A549 (cell line): ENCODE results near the gene RUNX1. TPM values are rescaled to one million over a fixed set of nuclear protein-coding genes. Genes with fewer than 3 reads are reported as not detected.
"Not testable (repeated sequence)": the region's sequence is repeated elsewhere in the genome, so short reads cannot be mapped to it uniquely, and the experiment has no call there.

Experiments
- ATAC-seq, 2 experiments: fragments of 200-7000 bp in 1 of 2; fragments of >200 bp in 1 of 2; cut with Nextera tagmentation in 1 of 2; cut with Tn5 transposase in 1 of 2; 3 replicates each; pipeline versions ENCODE4 v1.8.0 to v1.9.1; 2018 to 2020; ENCODE audit warnings: mild to moderate bottlenecking in 1 of 2, moderate library complexity in 1 of 2
- CTCF ChIA-PET: fragments of 300-600 bp; sonication (Branson Sonifier 250); formaldehyde crosslinking; extraction: SDS; loops from one replicate; lab custom pipeline; 2021; ENCODE audit warnings: antibody characterized with exemption, inconsistent platforms; lab: Yijun Ruan, JAX
- POLR2A ChIA-PET: fragments of 350-600 bp; formaldehyde crosslinking; extraction: SDS; loops from one replicate; lab custom pipeline; 2021; ENCODE audit warnings: antibody characterized with exemption, inconsistent platforms; lab: Yijun Ruan, JAX
- DNase-seq, 2 experiments: peaks; one replicate each; pipeline versions ENCODE4 v3.0.0 to v3.0.0-alpha.2; 2011 to 2016; ENCODE audit warnings: low read depth in 1 of 2, low spot score in 1 of 2
- FAIRE-seq: peaks from 2 replicates; lab custom pipeline; 2011; peaks lifted over from hg19 to GRCh38; lab: Jason Lieb, UNC
- H3K27ac ChIP-seq, 2 experiments: fragments of >200 bp; sonication (Bioruptor Twin); formaldehyde crosslinking; 3 replicates each; pipeline ENCODE4 v1.5.1; 2016 to 2017
- H3K4me1 ChIP-seq: fragments of >200 bp; sonication (Bioruptor Twin); formaldehyde crosslinking; 3 replicates; pipeline ENCODE4 v1.6.1; 2016
- H3K4me2 ChIP-seq: fragments of >200 bp; sonication (Bioruptor Twin); formaldehyde crosslinking; 3 replicates; pipeline ENCODE4 v1.6.1; 2016
- H3K4me3 ChIP-seq: fragments of >200 bp; sonication (Bioruptor Twin); formaldehyde crosslinking; 3 replicates; pipeline ENCODE4 v1.5.1; 2016
- H3K9me3 ChIP-seq: fragments of >200 bp; sonication (Bioruptor Twin); formaldehyde crosslinking; 3 replicates; pipeline ENCODE4 v1.6.1; 2016
- BHLHE40 ChIP-seq: IDR thresholded peaks from 2 replicates; pipeline ENCODE4 v1.6.1; 2012; ENCODE audit warnings: low read depth, low read length, inconsistent platforms
- CBX2 ChIP-seq: fragments of 200-600 bp; sonication (generic); IDR thresholded peaks from 2 replicates; pipeline ENCODE4 v1.6.1; 2016; ENCODE audit warnings: low read depth, mild to moderate bottlenecking, borderline replicate concordance
- CHD4 ChIP-seq: fragments of 200-600 bp; sonication (generic); IDR thresholded peaks from 2 replicates; pipeline ENCODE4 v1.6.1; 2016; ENCODE audit warnings: antibody characterized with exemption, mild to moderate bottlenecking, borderline replicate concordance
- EHF ChIP-seq: fragments of 250-450 bp; sonication (Bioruptor Pico); IDR thresholded peaks from 2 replicates; pipeline ENCODE4 v1.5.0; 2020; ENCODE audit warnings: mild to moderate bottlenecking
- EHMT2 ChIP-seq: fragments of 200-600 bp; sonication (generic); IDR thresholded peaks from 2 replicates; pipeline ENCODE4 v1.6.1; 2016; ENCODE audit warnings: antibody characterized with exemption, low read depth, mild to moderate bottlenecking, moderate library complexity
- HEYL ChIP-seq: fragments of 250-450 bp; sonication (Bioruptor Pico); IDR thresholded peaks from 2 replicates; pipeline ENCODE4 v1.8.0; 2021; ENCODE audit warnings: mild to moderate bottlenecking, moderate library complexity
- HOXB13 ChIP-seq: fragments of 250-450 bp; sonication (Bioruptor Pico); IDR thresholded peaks from 2 replicates; pipeline ENCODE4 v1.5.0; 2020; ENCODE audit warnings: low read depth, mild to moderate bottlenecking, moderate library complexity
- JUN ChIP-seq, 2 experiments: fragments of >200 bp; sonication (Bioruptor Twin); formaldehyde crosslinking; IDR thresholded peaks; 2 replicates in 1 of 2; 3 replicates in 1 of 2; pipeline ENCODE4 v1.6.1; 2016 to 2017
- KDM1A ChIP-seq: fragments of 200-600 bp; sonication (generic); IDR thresholded peaks from 2 replicates; pipeline ENCODE4 v1.6.1; 2016; ENCODE audit warnings: low read depth, mild to moderate bottlenecking
- MAFK ChIP-seq: fragments of 450-650 bp; IDR thresholded peaks from 2 replicates; pipeline ENCODE4 v1.6.1; 2014; ENCODE audit not compliant: partially characterized antibody
- MAX ChIP-seq: IDR thresholded peaks from 2 replicates; pipeline ENCODE4 v1.6.1; 2012
- NFE2L2 ChIP-seq: fragments of 150-350 bp; conservative IDR thresholded peaks from 2 replicates; pipeline ENCODE4 v1.6.1; 2014; ENCODE audit warnings: low read length
- NR3C1 ChIP-seq: fragments of >200 bp; sonication (Bioruptor Twin); formaldehyde crosslinking; IDR thresholded peaks from 3 replicates; pipeline ENCODE4 v1.6.1; 2017
- POLR2A ChIP-seq: IDR thresholded peaks from 2 replicates; pipeline ENCODE4 v1.6.1; 2012; ENCODE audit warnings: mild to moderate bottlenecking, low read length
- RAD21 ChIP-seq, 2 experiments: fragments of >200 bp in 1 of 2; sonication (Bioruptor Twin) in 1 of 2; formaldehyde crosslinking in 1 of 2; IDR thresholded peaks in 1 of 2; conservative IDR thresholded peaks in 1 of 2; 2 replicates in 1 of 2; 3 replicates in 1 of 2; pipeline ENCODE4 v1.6.1; 2012 to 2018; ENCODE audit warnings: inconsistent platforms in 1 of 2
- RARB ChIP-seq: fragments of 250-450 bp; sonication (Bioruptor Pico); IDR thresholded peaks from 2 replicates; pipeline ENCODE4 v1.8.0; 2021; ENCODE audit warnings: mild to moderate bottlenecking, moderate library complexity
- RNF2 ChIP-seq: fragments of 200-600 bp; sonication (generic); IDR thresholded peaks from 2 replicates; pipeline ENCODE4 v1.6.1; 2016; ENCODE audit warnings: low read depth, mild to moderate bottlenecking, antibody characterized with exemption, moderate library complexity, borderline replicate concordance
- SMC3 ChIP-seq: fragments of >200 bp; sonication (Bioruptor Twin); formaldehyde crosslinking; IDR thresholded peaks from 3 replicates; pipeline ENCODE4 v1.6.1; 2018; ENCODE audit warnings: inconsistent platforms
- TFCP2L1 ChIP-seq: fragments of 250-450 bp; sonication (Bioruptor Pico); IDR thresholded peaks from 2 replicates; pipeline ENCODE4 v1.5.0; 2021; ENCODE audit warnings: mild to moderate bottlenecking
- TP53 ChIP-seq: fragments of 250-450 bp; sonication (Bioruptor Pico); IDR thresholded peaks from 2 replicates; pipeline ENCODE4 v1.5.0; 2021; ENCODE audit warnings: mild to moderate bottlenecking, moderate library complexity
- ZFP36 ChIP-seq: fragments of 450-650 bp; IDR thresholded peaks from 2 replicates; pipeline ENCODE4 v1.6.1; 2014; ENCODE audit warnings: borderline replicate concordance; ENCODE audit not compliant: partially characterized antibody
- WGBS: methylation state at CpG from one replicate; pipeline ENCODE4 v1.1.6; 2017; ENCODE audit errors: missing lambda C conversion rate; 5-methylcytosine and 5-hydroxymethylcytosine counted together
- polyA plus RNA-seq, 4 experiments: library from polyadenylated mRNA; depleted of rRNA in 3 of 4; stranded (reverse); fragments of >200 nt; fragmentation: RNase III in 1 of 4; extraction: RNeasy Plus Mini Kit Qiagen cat#74134 plus additional on column Dnase treatment in 1 of 4; gene quantifications; 2 replicates in 3 of 4; 3 replicates in 1 of 4; pipeline ENCODE4 v1.2.3, GENCODE V29; 2011 to 2017

The RUNX1 gene
- polyA plus RNA-seq, 2 of the 4 experiments (the other 2 are of a cell fraction), result 5.5 TPM

GRCh38 chr21:34959607-34960006 lies 89.5 kb downstream of the RUNX1 start:
- Histone ChIP-seq H3K4me3 (no peak overlapping the region), H3K4me2 (no peak overlapping the region), H3K4me1 (peaks cover under 1% of the 10 kb centered on the region; the same call in 1 of the 3 replicates), H3K9me3 (no peaks in the 10 kb centered on the region), H3K27ac (no peak overlapping the region)
- 71% methylated on average over 1 of the region's 1 CpG for WGBS
- DNase-seq (no peak), ATAC-seq (no peak), FAIRE-seq (no peak)
- TF ChIP-seq SMC3 (no peak), EHF (no peak), NFE2L2 (no peak), ZFP36 (no peak)
- ChIA-PET CTCF (no interaction called here), POLR2A (no interaction called here)

- no peak for FAIRE-seq
- Histone ChIP-seq H3K4me3 (no peak overlapping the region), H3K4me1 (no peaks in the 10 kb centered on the region), H3K27ac (no peak overlapping the region)
- no peak for TF ChIP-seq ZFP36
- TF ChIP-seq TFCP2L1 (CRISPR knock-in tag), result no peak
- TF ChIP-seq HEYL (CRISPR knock-in tag), result no peak
- no peak for TF ChIP-seq RAD21 (conservative IDR thresholded peaks at IDR 0.05 in 1 of 2, IDR thresholded peaks at IDR 0.05 in 1 of 2)
- no peak for TF ChIP-seq SMC3
- TF ChIP-seq EHMT2, result no peak
- TF ChIP-seq, all 56 proteins: peak for 0
- no peak for ATAC-seq
- Histone ChIP-seq H3K4me2 (no peak overlapping the region), H3K9me3 (no peaks in the 10 kb centered on the region)
- ChIA-PET POLR2A (no interaction called here), CTCF (no interaction called here)
- no peak for DNase-seq
- WGBS, result 70% methylated on average over 4 of the region's 4 CpGs
Observed at GRCh38 chr21:34958040-34958439, 91.1 kb downstream of the RUNX1 start.

- DNase-seq, result peak in 1 of 2 experiments; percentile 4
- Histone ChIP-seq H3K4me1 (no peaks in the 10 kb centered on the region), H3K4me2 (no peak overlapping the region), H3K4me3 (no peak overlapping the region), H3K9me3 (no peaks in the 10 kb centered on the region), H3K27ac (no peak overlapping the region)
- FAIRE-seq, result no peak
- CTCF ChIA-PET, result no interaction called here
- no peak for TF ChIP-seq RAD21 (conservative IDR thresholded peaks at IDR 0.05 in 1 of 2, IDR thresholded peaks at IDR 0.05 in 1 of 2)
- WGBS, result 59% methylated on average over 11 of the region's 11 CpGs
- POLR2A ChIA-PET, result no interaction called here
- no peak for ATAC-seq
Observed at GRCh38 chr21:34956416-34957316, 92.4 kb downstream of the RUNX1 start.

- FAIRE-seq, result no peak
- DNase-seq, result no peak
- H3K27ac ChIP-seq, result no peak overlapping the region
- H3K4me3 ChIP-seq, result no peak overlapping the region
- ATAC-seq, result no peak
- TF ChIP-seq EHMT2, result no peak
- no peak for TF ChIP-seq TP53 (CRISPR knock-in tag)
- no peak for TF ChIP-seq CHD4
- no peak for TF ChIP-seq MAX
- TF ChIP-seq HOXB13 (CRISPR knock-in tag), result no peak
- no peak for TF ChIP-seq POLR2A
- no peak for TF ChIP-seq MAFK
- CTCF ChIA-PET, result no interaction called here
- no peaks in the 10 kb centered on the region for H3K4me1 ChIP-seq
- POLR2A ChIA-PET, result no interaction called here
- no peaks in the 10 kb centered on the region for H3K9me3 ChIP-seq
- H3K4me2 ChIP-seq, result no peak overlapping the region
Observed at GRCh38 chr21:34953950-34954349, 95.2 kb downstream of the RUNX1 start.

- WGBS, result 53% methylated on average over 1 of the region's 1 CpG
- ATAC-seq (no peak), FAIRE-seq (no peak), DNase-seq (peak in 1 of 2 experiments; percentile 2)
- ChIA-PET POLR2A (no interaction called here), CTCF (interaction anchor here (1.1 kb wide), 1 partner anchor 33 kb away, joined by 3 read pairs; no protein-coding TSS in a partner anchor)
- Histone ChIP-seq H3K4me2 (0 out of 3 replicates have a peak overlapping the region, but pooled peaks have one; percentile 36), H3K9me3 (no peaks in the 10 kb centered on the region), H3K27ac (no peak overlapping the region), H3K4me1 (no peaks in the 10 kb centered on the region), H3K4me3 (no peak overlapping the region)
- TF ChIP-seq NR3C1 (no peak), CBX2 (no peak), RNF2 (no peak), RAD21 (conservative IDR thresholded peaks at IDR 0.05 in 1 of 2, IDR thresholded peaks at IDR 0.05 in 1 of 2) (no peak), TP53 (CRISPR knock-in tag) (no peak), JUN (IDR thresholded peaks at IDR 0.05) (no peak), BHLHE40 (no peak), HOXB13 (CRISPR knock-in tag) (no peak), KDM1A (no peak), RARB (CRISPR knock-in tag) (no peak), HEYL (CRISPR knock-in tag) (no peak), POLR2A (no peak)
Observed at GRCh38 chr21:34952701-34953100, 96.4 kb downstream of the RUNX1 start.

GRCh38 chr21:34951868-34952267 lies 97.2 kb downstream of the RUNX1 start:
- H3K4me2 ChIP-seq, POLR2A ChIA-PET, FAIRE-seq, H3K4me1 ChIP-seq, ATAC-seq, H3K27ac ChIP-seq, DNase-seq, CTCF ChIA-PET, H3K4me3 ChIP-seq, H3K9me3 ChIP-seq: not testable (repeated sequence)
- WGBS, result 87% methylated on average over 3 of the region's 4 CpGs
